Skin of body (tissue), 2 donors: Measurements from ENCODE around the gene GPR62. TPM values are rescaled to one million over a fixed set of nuclear protein-coding genes. Genes with fewer than 3 reads are reported as not detected.
"Not testable (repeated sequence)": the region's sequence is repeated elsewhere in the genome, so short reads cannot be mapped to it uniquely, and the experiment has no call there.

Experiments used
- DNase-seq: peaks from one replicate; lab custom pipeline; 2025; lab: John Stamatoyannopoulos, UW
- total RNA-seq: library from RNA; depleted of rRNA; stranded (reverse); fragments of >200 nt; gene quantifications from one replicate; pipeline ENCODE4 v1.2.3, GENCODE V29; 2014

GPR62 gene
- total RNA-seq, 1 donor from 2014 or later: 0.20 TPM

DNA sequence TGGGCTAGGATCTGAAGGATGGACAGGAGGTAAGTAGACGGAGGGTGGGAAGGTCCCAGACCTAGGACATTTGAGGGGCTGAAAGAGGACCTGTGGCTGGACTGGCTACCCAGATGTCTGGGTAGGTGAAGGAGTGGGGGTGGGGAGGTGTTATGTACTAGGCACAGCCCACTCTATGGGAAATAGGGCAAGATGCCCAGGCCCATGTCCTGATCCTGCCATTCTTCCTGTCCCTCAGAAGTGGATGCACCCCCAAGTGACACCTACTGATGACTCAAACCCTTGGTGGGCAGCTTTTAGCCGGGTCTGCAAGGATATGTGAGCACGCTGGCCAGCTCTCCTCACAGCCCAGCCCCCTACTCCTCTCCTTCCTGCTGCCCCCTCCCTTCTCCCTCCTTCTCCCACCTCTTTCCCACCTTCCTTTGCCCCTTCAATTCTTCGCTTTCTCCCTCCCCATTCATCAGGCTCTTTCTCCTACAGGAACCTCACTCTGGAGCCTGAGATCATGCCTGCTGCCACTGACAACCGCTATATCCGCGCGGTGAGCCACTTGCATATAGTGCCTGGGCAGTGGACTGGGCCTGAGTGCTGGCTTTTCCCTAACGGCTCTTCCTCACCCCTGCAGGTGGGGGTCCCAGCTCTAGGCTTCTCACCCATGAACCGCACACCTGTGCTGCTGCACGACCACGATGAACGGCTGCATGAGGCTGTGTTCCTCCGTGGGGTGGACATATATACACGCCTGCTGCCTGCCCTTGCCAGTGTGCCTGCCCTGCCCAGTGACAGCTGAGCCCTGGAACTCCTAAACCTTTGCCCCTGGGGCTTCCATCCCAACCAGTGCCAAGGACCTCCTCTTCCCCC is 33.3 kb downstream of the GPR62 start:
- DNase-seq: no peak

DNA sequence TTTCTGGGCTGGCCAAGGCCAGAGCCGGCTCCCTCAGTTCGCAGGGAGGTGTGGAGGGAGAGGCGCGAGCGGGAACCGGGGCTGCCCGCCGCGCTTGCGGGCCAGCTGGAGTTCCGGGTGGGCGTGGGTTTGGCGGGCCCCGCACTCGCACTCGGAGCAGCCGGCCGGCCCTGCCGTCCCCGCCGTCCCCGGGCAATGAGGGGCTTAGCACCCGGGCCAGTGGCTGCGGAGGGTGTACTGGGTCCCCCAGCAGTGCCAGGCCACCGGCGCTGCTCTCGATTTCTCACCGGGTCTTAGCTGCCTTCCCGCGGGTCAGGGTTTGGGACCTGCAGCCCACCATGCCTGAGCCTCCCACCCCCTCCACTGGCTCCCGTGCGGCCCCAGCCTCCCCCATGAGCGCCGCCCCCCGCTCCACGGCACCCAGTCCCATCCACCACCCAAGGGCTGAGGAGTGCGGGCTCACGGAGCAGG is 35.4 kb downstream of the GPR62 start:
- not testable (repeated sequence) for DNase-seq

DNA sequence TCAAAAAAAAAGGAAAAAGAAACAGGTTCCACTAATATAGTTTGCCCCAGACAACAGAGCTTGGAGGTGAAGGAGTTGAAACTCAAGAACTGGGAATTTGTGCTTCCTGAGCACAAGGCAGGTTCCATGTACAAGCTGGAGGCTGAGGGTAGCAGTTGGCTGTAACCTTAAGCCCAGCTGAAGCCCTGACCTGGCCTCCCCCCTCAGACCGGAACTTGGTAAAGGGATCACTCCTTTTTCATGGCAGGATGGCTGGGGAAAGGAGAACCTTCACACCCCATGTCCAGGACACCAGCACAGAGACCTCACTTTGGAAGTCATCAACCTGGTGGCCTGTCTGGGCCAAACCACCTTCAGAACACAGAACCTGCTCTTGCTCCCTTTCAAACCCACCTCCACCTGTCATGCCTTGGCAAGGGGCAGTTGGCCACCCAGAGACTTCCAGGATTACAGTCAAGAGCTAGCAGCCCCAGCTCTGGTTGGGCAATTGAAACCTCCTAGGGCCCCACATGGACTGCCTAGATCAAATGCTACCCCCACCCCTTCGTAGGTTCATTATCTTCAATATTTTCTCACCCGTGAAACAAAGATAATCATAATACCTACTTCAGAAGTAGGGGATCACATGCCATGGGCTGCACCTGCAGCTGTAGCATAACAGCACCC is 37.0 kb downstream of the GPR62 start:
- DNase-seq: no peak

DNA sequence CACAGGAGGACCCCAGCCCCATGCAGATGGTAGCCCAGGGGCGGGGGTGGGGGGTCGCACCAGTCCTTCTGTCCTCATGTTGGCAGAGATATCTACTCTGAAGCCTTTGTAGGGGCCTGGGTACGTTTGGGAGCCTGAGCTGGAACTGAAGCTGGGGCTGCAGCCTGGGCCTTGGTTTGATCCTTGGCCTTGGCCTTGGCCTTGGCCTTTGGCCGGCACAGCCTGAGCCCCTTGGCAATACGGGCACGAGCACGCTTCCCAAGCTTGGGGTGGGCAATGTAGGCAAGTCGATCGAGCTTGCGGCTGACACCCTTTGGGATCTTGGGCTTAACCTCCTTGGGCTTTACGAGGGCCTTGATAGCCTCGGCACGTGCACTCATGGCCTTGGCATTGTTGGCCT is 38.5 kb downstream of the GPR62 start:
- DNase-seq: not testable (repeated sequence)

DNA sequence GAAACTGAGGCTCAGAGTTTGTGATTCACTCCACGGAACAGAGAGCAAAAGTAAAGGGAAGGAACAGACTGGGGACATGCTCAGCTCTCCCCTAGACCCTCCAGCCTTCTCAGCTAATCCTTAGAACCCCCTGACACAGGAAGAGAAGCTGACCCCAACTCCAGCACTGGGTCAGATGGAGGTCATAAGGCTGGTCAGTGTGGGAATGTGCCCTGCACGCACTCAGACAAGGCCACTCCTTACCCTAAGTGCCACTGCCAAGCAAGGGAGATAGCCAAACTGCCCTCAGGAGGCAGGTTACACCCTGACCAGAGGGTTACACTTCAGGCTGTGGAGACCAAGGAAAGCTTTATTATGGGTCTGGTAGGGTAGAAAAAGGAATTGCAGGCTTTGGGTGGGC is 39.3 kb downstream of the GPR62 start:
- DNase-seq: no peak

DNA sequence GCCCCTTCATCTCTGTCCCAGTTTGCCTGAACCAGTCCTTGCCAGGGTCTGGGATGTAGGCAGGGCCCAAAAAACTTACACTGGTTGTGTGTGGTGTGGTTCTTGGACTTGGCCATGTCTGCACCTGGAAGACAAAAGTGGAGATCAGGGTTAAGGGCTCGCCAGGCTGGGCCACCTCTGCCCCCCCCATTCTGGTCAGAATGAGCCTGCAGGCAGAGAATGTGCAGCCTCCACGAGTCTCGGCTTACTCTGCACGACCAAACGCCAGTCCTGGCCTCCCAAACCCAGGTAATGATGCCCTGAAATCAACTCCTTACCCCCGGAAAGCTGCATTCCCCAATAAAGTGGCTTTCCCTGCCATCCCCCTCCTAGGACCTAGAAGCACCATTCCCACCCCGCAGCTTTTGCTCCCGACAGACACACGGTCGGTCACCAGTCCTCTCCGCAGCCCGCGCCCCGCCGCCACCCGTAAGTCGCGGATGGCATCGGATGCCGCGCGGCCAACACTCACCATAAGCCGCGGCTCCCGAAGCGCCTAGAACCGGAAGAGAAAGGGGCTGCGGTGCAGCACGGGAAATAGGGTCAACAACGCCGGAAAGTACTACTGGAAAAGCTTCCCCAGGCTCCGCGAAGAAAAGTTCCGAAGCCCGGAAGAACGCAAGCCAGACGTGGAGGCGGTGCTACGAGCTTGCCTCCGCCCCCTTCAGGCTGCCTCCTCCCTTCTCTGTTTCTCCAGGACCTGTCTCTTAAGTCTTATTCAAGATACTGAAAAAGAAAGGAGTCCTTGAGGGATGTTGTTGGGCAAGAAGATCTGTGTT is 40.4 kb downstream of the GPR62 start, which contains the start of gene RPL29:
Gene RPL29, minus strand, starts transcription at position 550 of the 818 bp plus-strand sequence. Its CDS starts 434 bp downstream, at position 116.
- DNase-seq: peak; percentile 95

DNA sequence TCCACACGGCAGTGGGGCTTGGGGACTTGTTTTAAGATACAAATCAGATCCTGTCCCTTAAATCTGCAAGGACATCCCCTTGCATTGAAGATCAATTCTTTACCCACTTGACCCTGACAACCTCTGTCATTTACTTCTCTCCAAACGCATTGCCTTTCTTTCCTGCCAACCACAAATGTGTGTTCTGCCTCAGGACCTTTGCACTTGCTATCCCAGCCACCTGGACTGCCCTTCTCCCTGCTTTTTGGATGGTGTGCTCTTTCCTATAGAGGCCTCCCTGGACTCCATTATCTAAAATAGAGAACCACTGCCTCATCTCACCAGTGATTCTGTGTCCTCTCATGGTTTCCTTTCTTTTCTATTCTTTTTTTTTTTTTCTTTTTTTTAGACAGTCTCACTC is 42.0 kb downstream of the GPR62 start:
- no peak for DNase-seq

DNA sequence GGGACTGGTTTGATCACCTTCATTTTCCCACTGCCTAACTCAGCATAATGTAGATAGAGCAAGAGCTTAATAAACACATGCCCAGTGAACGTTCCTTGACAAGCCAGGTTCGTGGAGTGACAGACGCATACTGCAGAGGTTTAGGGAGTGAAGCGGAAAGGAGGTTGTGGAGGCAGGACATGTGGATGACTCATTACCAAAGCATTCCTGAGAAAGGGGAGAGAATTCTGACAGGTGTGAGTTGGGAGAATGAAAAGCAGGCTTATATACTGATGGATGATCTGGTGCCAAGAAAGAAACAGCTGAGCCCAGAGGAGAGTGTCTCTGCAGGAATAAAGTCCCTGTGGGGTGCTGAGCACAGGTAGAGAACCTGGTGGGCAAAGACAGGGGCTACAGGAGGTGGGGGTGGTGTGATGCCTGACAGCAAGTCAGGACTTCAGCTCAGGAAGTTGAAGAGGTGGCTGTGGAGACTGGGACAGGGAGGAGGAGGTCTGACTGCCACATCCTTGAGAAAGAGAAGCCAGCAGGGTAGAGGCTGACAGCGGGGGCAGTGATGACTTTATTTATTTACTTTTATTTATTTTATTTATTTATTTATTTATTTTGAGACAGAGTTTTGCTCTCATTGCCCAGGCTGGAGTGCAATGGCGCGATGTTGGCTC is 42.9 kb downstream of the GPR62 start:
- no peak for DNase-seq

DNA sequence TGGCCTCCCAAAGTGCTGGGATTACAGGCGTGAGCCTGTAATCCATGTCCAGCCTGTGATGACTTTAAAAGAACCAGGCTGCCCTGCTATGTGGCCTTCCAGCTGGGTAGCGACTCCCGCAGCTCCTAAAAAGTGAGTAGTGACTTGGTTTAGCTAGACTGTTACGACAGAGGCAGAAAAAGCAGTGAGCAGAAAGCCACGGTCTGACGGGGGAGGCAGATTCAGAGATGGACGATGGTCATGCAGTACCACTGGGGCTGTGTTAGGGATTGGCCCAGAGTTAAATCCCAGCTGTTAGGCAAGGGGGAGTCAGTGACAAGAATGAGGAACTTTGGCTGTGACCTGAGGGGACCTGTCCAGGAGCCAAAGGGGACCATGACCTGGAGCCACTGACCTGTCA is 43.6 kb downstream of the GPR62 start:
- no peak for DNase-seq

DNA sequence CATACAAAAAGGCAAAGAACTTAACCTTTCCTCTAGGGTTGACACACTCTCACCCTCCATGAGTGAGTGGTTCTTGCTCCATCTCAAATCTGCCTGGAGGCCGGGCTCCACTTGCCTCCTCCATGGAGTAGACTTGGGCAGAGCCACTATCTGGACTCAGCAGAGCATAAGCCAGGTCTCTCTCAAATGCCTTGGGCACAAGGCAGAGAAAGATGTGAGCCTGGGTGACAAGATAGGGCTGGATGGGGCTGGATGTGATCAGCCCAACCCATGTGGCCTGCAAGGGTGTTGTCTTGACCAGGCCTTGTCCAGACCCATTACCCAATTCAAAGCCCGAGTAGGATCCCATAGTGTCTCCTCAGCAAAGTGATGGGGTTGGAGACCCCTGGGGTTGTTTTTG is 44.7 kb downstream of the GPR62 start:
- no peak for DNase-seq

DNA sequence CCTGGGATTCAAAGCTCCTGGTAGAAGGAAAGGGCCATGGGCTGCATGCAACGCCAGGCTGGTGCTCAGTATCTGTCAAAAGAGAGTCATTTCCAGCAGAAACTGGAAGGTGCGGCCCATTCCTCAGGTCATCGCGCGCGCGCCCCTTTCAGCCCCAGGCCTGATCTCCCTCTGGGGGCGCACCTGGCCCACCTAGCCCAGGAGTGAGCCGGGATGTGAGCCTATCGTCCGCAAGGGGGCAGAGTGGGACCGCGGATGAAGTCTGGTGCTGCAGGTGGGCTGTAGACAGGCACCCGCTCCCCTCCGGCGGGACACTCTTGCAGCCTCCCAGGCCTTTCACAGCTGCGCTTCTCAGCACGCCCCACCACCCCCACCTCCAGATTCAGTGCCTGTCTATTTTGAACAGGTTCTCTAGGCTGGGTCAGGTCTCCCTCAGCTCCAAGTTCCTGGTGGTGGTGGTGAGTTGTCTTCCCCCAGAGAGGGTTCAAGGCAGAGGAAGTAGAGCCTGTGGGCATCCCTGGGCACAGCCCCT is 46.3 kb downstream of the GPR62 start:
- peak; percentile 23 for DNase-seq

DNA sequence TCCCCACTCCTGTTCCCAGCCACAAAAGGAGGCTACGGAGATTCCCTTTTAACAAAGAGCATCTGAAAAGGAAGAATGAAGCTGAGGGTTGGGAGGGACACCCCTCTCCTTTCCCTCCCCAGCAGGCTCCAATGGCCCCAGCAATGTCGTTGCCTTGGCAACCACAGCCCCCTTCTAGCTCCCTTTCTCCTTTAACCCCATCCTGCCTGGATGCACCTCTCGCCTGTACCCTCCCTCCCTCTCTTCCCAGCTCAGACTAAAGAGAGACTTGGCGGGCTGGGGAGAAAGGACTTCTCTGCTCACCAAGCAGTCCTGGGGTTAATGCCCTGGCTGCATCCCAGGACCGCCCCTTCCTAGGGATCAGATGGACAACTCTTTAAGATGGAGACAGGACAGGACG is 47.6 kb downstream of the GPR62 start:
- DNase-seq: no peak

DNA sequence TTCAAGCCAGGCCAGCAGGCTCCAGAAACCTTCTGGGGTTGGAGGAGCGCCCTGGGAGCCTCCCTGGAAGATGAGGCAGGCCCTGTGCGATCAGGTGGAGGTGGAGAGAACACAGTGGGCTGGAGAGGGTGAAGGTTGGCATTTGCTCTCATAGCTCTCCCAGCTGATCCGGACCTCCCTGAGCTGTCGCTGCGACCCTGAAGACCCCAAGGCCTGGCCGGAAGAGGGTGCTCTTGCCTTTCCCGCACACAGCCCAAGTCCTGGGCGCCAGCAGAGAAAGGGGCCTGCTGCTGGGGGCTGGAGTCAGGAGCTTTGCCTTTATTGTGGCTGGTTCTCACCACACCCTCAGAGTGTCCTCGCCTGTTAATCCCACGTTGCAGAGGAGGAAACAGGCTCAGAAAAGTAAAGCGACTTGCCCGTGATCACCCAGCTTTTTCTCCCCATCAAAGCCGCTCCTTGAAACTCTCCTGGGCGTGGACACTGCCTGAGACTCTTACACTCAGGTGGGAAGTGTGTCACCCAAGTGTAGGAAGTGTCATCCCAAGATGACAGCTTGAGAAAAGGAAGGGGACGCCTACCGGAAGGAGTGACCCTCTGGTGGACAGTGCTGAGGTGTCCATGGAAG is 49.1 kb downstream of the GPR62 start:
- peak; percentile 62 for DNase-seq

DNA sequence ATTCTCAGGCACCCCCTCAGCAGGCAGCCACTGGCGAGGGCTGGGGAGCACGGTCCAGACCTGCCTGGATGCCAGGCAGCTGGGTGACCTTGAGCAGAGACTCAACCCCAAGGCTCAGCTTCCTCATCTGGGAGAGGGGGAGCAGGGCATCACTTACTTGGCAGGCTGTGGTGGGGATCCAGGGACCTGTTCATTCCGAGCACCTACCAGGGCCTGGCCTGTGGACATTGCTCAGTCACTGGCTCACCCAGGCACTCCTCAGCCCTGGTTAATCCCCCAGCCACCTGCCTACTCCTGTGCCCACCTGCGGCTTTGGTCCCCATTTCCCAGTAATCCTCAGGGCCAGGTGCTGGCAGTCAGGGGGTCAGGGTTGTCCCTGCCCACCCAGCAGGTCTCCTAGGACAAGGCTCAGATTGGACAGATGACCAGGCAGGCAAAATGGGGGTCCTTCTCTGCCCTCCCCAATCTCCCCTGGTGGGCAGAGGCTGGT is 49.8 kb downstream of the GPR62 start:
- no peak for DNase-seq

DNA sequence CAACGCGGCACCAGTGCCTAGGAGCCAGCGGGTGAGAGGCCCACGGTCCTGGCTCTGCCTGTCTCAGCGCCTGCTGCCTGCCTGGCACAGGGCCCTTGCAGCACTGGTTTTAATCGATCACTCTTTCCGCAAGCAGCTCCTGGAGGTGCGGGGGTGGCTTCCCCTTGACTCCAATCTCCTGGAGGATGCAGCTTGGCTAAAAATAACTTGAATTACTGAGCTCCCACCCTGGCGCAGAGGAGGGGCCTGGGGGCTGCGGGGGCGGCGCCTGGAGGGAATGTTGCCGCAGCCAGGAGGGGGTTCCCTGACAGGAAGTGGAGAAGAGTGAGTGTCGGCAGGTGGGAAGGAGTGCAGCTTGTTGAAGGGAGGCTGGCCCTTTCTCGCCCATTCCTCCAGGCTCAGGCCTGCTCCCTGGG is 50.4 kb downstream of the GPR62 start:
- DNase-seq: peak; percentile 33

DNA sequence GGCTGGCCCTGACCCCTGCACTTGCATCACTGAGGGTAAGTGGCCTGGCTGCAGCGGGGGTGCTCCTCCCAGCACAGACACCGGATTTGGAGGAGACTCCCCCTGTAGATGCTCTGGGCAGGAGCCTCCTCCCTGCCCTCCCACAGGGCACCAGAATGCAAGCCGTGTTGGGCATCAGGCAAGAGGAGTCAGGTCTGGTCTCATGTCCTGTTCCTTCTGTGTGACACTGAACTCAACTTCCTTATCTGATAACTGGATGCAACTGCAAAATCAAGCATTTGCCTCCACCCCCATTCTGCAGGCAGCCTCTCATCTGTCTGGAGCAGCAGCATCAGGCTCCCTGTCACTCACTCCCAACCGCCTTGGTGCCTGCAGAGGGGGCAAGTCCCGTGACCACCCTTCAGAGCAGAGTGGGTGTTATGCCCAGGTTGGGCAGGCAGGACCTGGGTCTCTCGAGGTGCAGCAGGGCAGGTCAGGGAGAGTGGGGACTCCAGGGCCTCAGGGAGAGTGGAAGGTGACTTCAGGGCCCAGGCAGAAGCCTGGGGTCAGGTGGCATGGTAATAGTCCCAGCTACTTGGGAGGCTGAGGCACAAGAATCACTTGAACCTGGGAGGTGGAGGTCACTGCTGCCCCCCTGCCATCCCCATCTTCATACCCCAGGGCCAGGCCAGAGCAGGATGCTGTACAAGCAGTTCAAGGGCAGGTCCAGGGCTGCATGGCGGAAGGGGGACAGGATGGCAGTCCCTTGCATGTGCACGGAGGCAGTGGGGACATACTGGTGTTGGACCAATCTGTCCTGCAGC is 51.0 kb downstream of the GPR62 start:
- DNase-seq: no peak

DNA sequence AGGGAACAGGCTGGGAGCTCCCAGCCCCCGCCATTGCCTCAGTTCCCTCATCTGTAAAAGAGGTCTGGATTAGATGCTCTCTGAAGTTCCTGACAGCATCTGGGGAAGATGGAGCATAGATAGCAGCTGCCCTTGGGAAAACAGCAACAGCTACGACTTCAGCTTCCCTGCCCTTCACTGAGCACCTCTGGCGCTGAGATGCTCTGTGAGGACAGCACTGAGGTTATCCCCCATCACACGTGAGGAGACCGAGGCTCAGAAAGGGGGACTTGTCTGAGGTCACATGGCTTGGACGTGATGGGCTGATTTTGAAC is 51.6 kb downstream of the GPR62 start:
- no peak for DNase-seq
